Activated CD8-positive, alpha-beta T cell treated with anti-CD3 and anti-CD28 coated beads for 36 hours (primary cell): Measurements from ENCODE around the gene ADGRG1. TPM values are rescaled to one million over a fixed set of nuclear protein-coding genes. Genes with fewer than 3 reads are reported as not detected.

ENCODE experiments used
- ATAC-seq: fragments of 200-7000 bp; cut with Tn5 transposase; one replicate; pipeline ENCODE4 v1.10.0; 2021; ENCODE audit warnings: mild to moderate bottlenecking, moderate library complexity
- CTCF ChIA-PET: fragments of 350-600 bp; sonication (Branson Sonifier 250); formaldehyde crosslinking; loops from one replicate; lab custom pipeline; 2021; ENCODE audit warnings: antibody characterized with exemption; lab: Charles Lee
- POLR2A ChIA-PET: fragments of 350-600 bp; sonication (Branson Sonifier 250); formaldehyde crosslinking; loops from one replicate; lab custom pipeline; 2021; ENCODE audit warnings: antibody characterized with exemption; lab: Charles Lee
- DNase-seq: peaks from one replicate; pipeline ENCODE4 v3.0.0-alpha.2; 2020
- H3K27ac Mint-ChIP-seq: one replicate; pipeline ENCODE4 v1.8.0; 2021; ENCODE audit warnings: mild to moderate bottlenecking, mixed read lengths
- H3K27me3 Mint-ChIP-seq: one replicate; pipeline ENCODE4 v1.8.0; 2021; ENCODE audit warnings: mixed read lengths
- H3K36me3 Mint-ChIP-seq: one replicate; pipeline ENCODE4 v1.8.0; 2021; ENCODE audit warnings: low read depth, mixed read lengths
- H3K4me1 Mint-ChIP-seq: one replicate; pipeline ENCODE4 v1.8.0; 2021; ENCODE audit warnings: low read depth, mixed read lengths
- H3K4me3 Mint-ChIP-seq: one replicate; pipeline ENCODE4 v1.8.0; 2021; ENCODE audit warnings: mild to moderate bottlenecking, moderate library complexity, mixed read lengths
- H3K9me3 Mint-ChIP-seq: one replicate; pipeline ENCODE4 v1.8.0; 2021; ENCODE audit warnings: mixed read lengths
- CTCF ChIP-seq: fragments of 200-600 bp; IDR thresholded peaks from one replicate; pipeline ENCODE4 v1.8.0; 2022; ENCODE audit warnings: antibody characterized with exemption, mild to moderate bottlenecking
- intact Hi-C: fragments of 100-400 bp; cut with micrococcal nuclease; formaldehyde crosslinking; loops from one replicate; pipeline ENCODE4 v1.10.0; 2022
- total RNA-seq, 2 experiments: library from RNA; stranded (reverse); gene quantifications; one replicate each; pipeline ENCODE4 v1.2.3, GENCODE V29; 2021

The ADGRG1 gene
- total RNA-seq, 2 experiments from 2014 or later, result 4.9 to 8.5 TPM

GRCh38 chr16:57677622-57678369, 49.4 kb downstream of the ADGRG1 start:
- no peak overlapping the region for H3K27ac Mint-ChIP-seq
- H3K9me3 Mint-ChIP-seq, result no peaks in the 10 kb centered on the region
- no peak for TF ChIP-seq CTCF
- no peak for DNase-seq
- H3K27me3 Mint-ChIP-seq, result no peaks in the 10 kb centered on the region
- ChIA-PET POLR2A (no interaction called here), CTCF (no interaction called here)
- ATAC-seq, result no peak
- H3K4me3 Mint-ChIP-seq, result no peak overlapping the region
- intact Hi-C loops, result no loop called here
- H3K4me1 Mint-ChIP-seq, result no peaks in the 10 kb centered on the region
- no peaks in the 10 kb centered on the region for H3K36me3 Mint-ChIP-seq

- DNase-seq, result no peak
- Mint-ChIP-seq H3K27me3 (no peaks in the 10 kb centered on the region), H3K4me3 (no peak overlapping the region), H3K4me1 (no peaks in the 10 kb centered on the region), H3K9me3 (no peaks in the 10 kb centered on the region), H3K36me3 (no peaks in the 10 kb centered on the region), H3K27ac (no peak overlapping the region)
- CTCF ChIA-PET, result no interaction called here
- ATAC-seq, result no peak
- intact Hi-C loops, result no loop called here
- POLR2A ChIA-PET, result no interaction called here
- no peak for TF ChIP-seq CTCF
These were observed 50.6 kb downstream of the ADGRG1 start for GRCh38 chr16:57679016-57679415.

GRCh38 chr16:57679767-57680482, 51.5 kb downstream of the ADGRG1 start:
- ChIA-PET POLR2A (no interaction called here), CTCF (no interaction called here)
- intact Hi-C loops, result no loop called here
- no peak for TF ChIP-seq CTCF
- Mint-ChIP-seq H3K27me3 (no peaks in the 10 kb centered on the region), H3K36me3 (no peaks in the 10 kb centered on the region), H3K9me3 (no peaks in the 10 kb centered on the region), H3K4me1 (no peaks in the 10 kb centered on the region), H3K4me3 (no peak overlapping the region), H3K27ac (no peak overlapping the region)
- no peak for ATAC-seq
- DNase-seq, result no peak

- Mint-ChIP-seq H3K27ac (no peak overlapping the region), H3K36me3 (no peaks in the 10 kb centered on the region), H3K27me3 (no peaks in the 10 kb centered on the region), H3K9me3 (no peaks in the 10 kb centered on the region), H3K4me3 (no peak overlapping the region), H3K4me1 (no peaks in the 10 kb centered on the region)
- ChIA-PET POLR2A (no interaction called here), CTCF (interaction anchor here (1.1 to 2.5 kb wide), 3 partner anchors 76 to 104 kb away, joined by 3 to 6 read pairs (median 3); no protein-coding TSS in a partner anchor)
- DNase-seq (no peak), ATAC-seq (no peak)
- no peak for TF ChIP-seq CTCF
- intact Hi-C loops, result no loop called here
These were observed 52.5 kb downstream of the ADGRG1 start for GRCh38 chr16:57680842-57681375.
